ENCODE measurements around the gene RAB31. TPM values are rescaled to one million over a fixed set of nuclear protein-coding genes. Genes with fewer than 3 reads are reported as not detected.
"Not testable (repeated sequence)": the region's sequence is repeated elsewhere in the genome, so short reads cannot be mapped to it uniquely, and the experiment has no call there.

Gene RAB31
- total and polyA plus RNA-seq, 5 donors, result 9.1 to 42.3 (median 24.3) TPM

GRCh38 chr18:9885170-9886004 is 177.3 kb downstream of the RAB31 start, which contains the start of gene TXNDC2:
Gene TXNDC2 (plus strand): TSS chr18:9885973. CDS start chr18:9886681, 708 bp downstream.
- 95% methylated on average over 8 of the region's 8 CpGs for WGBS
- no peaks in the 10 kb centered on the region for H3K9me3 ChIP-seq (ENCODE audit: control insufficient read depth, low read length)
- DNase-seq, result no peak
- H3K4me1 ChIP-seq (ENCODE audit: control insufficient read depth, insufficient read depth, low read length), result no peaks in the 10 kb centered on the region
- H3K4me3 ChIP-seq (ENCODE audit: low read length), result no peak within 1 kb of the TSS
- ATAC-seq, result no peak
- H3K27me3 ChIP-seq (ENCODE audit: control insufficient read depth, insufficient read depth), result no peaks in the 10 kb centered on the region
- no peak within 1 kb of the TSS for H3K27ac ChIP-seq (ENCODE audit: low read length)
- intact Hi-C loops (cut with DNase I), result no loop called here

GRCh38 chr18:9886005-9886348 is 177.9 kb downstream of the RAB31 start:
- DNase-seq (no peak), ATAC-seq (no peak)
- intact Hi-C loops (cut with DNase I), result no loop called here
- H3K4me3 ChIP-seq (ENCODE audit: low read length), result no peak overlapping the region
- WGBS, result 97% methylated on average over 3 of the region's 3 CpGs
- H3K9me3 ChIP-seq (ENCODE audit: control insufficient read depth, low read length), result no peaks in the 10 kb centered on the region
- no peaks in the 10 kb centered on the region for H3K4me1 ChIP-seq (ENCODE audit: control insufficient read depth, insufficient read depth, low read length)
- H3K27ac ChIP-seq (ENCODE audit: low read length), result no peak overlapping the region
- H3K27me3 ChIP-seq (ENCODE audit: control insufficient read depth, insufficient read depth), result no peaks in the 10 kb centered on the region

GRCh38 chr18:9887992-9888391 is 179.9 kb downstream of the RAB31 start:
- DNase-seq (no peak), ATAC-seq (no peak)
- Histone ChIP-seq H3K4me1 (ENCODE audit: control insufficient read depth, insufficient read depth, low read length) (no peaks in the 10 kb centered on the region), H3K27me3 (ENCODE audit: control insufficient read depth, insufficient read depth) (no peaks in the 10 kb centered on the region), H3K9me3 (ENCODE audit: control insufficient read depth, low read length) (no peaks in the 10 kb centered on the region), H3K27ac (ENCODE audit: low read length) (no peak overlapping the region), H3K4me3 (ENCODE audit: low read length) (no peak overlapping the region)
- WGBS, result 97% methylated on average over 5 of the region's 5 CpGs
- intact Hi-C loops (cut with DNase I), result no loop called here

GRCh38 chr18:9890196-9890595 is 182.1 kb downstream of the RAB31 start:
- no peaks in the 10 kb centered on the region for H3K4me1 ChIP-seq (ENCODE audit: control insufficient read depth, insufficient read depth, low read length)
- H3K27me3 ChIP-seq (ENCODE audit: control insufficient read depth, insufficient read depth), result no peaks in the 10 kb centered on the region
- no peak overlapping the region for H3K27ac ChIP-seq (ENCODE audit: low read length)
- ATAC-seq (no peak), DNase-seq (no peak)
- no peak overlapping the region for H3K4me3 ChIP-seq (ENCODE audit: low read length)
- 49% methylated on average over 5 of the region's 5 CpGs for WGBS
- intact Hi-C loops (cut with DNase I), result no loop called here
- H3K9me3 ChIP-seq (ENCODE audit: control insufficient read depth, low read length), result no peaks in the 10 kb centered on the region

- intact Hi-C loops (cut with DNase I), result no loop called here
- Histone ChIP-seq H3K27ac (ENCODE audit: low read length) (no peak overlapping the region), H3K4me3 (ENCODE audit: low read length) (no peak overlapping the region), H3K27me3 (ENCODE audit: control insufficient read depth, insufficient read depth) (no peaks in the 10 kb centered on the region), H3K4me1 (ENCODE audit: control insufficient read depth, insufficient read depth, low read length) (no peaks in the 10 kb centered on the region), H3K9me3 (ENCODE audit: control insufficient read depth, low read length) (no peaks in the 10 kb centered on the region)
- no peak for ATAC-seq
- WGBS, result 65% methylated on average over 1 of the region's 1 CpG
- no peak for DNase-seq
Observed at GRCh38 chr18:9890957-9891356, 182.9 kb downstream of the RAB31 start.

GRCh38 chr18:9891515-9891914 is 183.4 kb downstream of the RAB31 start:
- 86% methylated on average over 4 of the region's 4 CpGs for WGBS
- ATAC-seq; intact Hi-C loops (cut with DNase I); H3K4me1 ChIP-seq (ENCODE audit: control insufficient read depth, insufficient read depth, low read length); H3K4me3 ChIP-seq (ENCODE audit: low read length); H3K27ac ChIP-seq (ENCODE audit: low read length); H3K9me3 ChIP-seq (ENCODE audit: control insufficient read depth, low read length); DNase-seq; H3K27me3 ChIP-seq (ENCODE audit: control insufficient read depth, insufficient read depth): not testable (repeated sequence)

GRCh38 chr18:9894454-9895068 is 186.5 kb downstream of the RAB31 start:
- no peaks in the 10 kb centered on the region for H3K27me3 ChIP-seq (ENCODE audit: control insufficient read depth, insufficient read depth)
- DNase-seq (no peak), ATAC-seq (no peak)
- H3K27ac ChIP-seq (ENCODE audit: low read length), result no peak overlapping the region
- WGBS, result 96% methylated on average over 6 of the region's 6 CpGs
- no peaks in the 10 kb centered on the region for H3K9me3 ChIP-seq (ENCODE audit: control insufficient read depth, low read length)
- intact Hi-C loops (cut with DNase I), result no loop called here
- H3K4me3 ChIP-seq (ENCODE audit: low read length), result no peak overlapping the region
- no peaks in the 10 kb centered on the region for H3K4me1 ChIP-seq (ENCODE audit: control insufficient read depth, insufficient read depth, low read length)

GRCh38 chr18:9897129-9897528 is 189.0 kb downstream of the RAB31 start:
- Histone ChIP-seq H3K9me3 (ENCODE audit: control insufficient read depth, low read length) (no peaks in the 10 kb centered on the region), H3K4me1 (ENCODE audit: control insufficient read depth, insufficient read depth, low read length) (no peaks in the 10 kb centered on the region), H3K4me3 (ENCODE audit: low read length) (no peak overlapping the region), H3K27ac (ENCODE audit: low read length) (no peak overlapping the region), H3K27me3 (ENCODE audit: control insufficient read depth, insufficient read depth) (no peaks in the 10 kb centered on the region)
- WGBS, result 97% methylated on average over 5 of the region's 5 CpGs
- DNase-seq, result no peak
- intact Hi-C loops (cut with DNase I), result no loop called here
- ATAC-seq, result no peak

- H3K4me1 ChIP-seq (ENCODE audit: control insufficient read depth, insufficient read depth, low read length); DNase-seq; H3K9me3 ChIP-seq (ENCODE audit: control insufficient read depth, low read length); H3K27ac ChIP-seq (ENCODE audit: low read length); H3K4me3 ChIP-seq (ENCODE audit: low read length); intact Hi-C loops (cut with DNase I); ATAC-seq; H3K27me3 ChIP-seq (ENCODE audit: control insufficient read depth, insufficient read depth): not testable (repeated sequence)
- 94% methylated on average over 10 of the region's 10 CpGs for WGBS
Observed at GRCh38 chr18:9897787-9898291, 189.7 kb downstream of the RAB31 start.

- H3K27me3 ChIP-seq (ENCODE audit: control insufficient read depth, insufficient read depth), result no peaks in the 10 kb centered on the region
- no peak overlapping the region for H3K27ac ChIP-seq (ENCODE audit: low read length)
- no peak overlapping the region for H3K4me3 ChIP-seq (ENCODE audit: low read length)
- H3K9me3 ChIP-seq (ENCODE audit: control insufficient read depth, low read length), result no peaks in the 10 kb centered on the region
- DNase-seq (no peak), ATAC-seq (no peak)
- intact Hi-C loops (cut with DNase I), result no loop called here
- no peaks in the 10 kb centered on the region for H3K4me1 ChIP-seq (ENCODE audit: control insufficient read depth, insufficient read depth, low read length)
- 78% methylated on average over 11 of the region's 11 CpGs for WGBS
Observed at GRCh38 chr18:9898792-9899549, 190.9 kb downstream of the RAB31 start.

GRCh38 chr18:9899550-9899930 is 191.4 kb downstream of the RAB31 start:
- H3K4me3 ChIP-seq (ENCODE audit: low read length); H3K27me3 ChIP-seq (ENCODE audit: control insufficient read depth, insufficient read depth); ATAC-seq; DNase-seq; intact Hi-C loops (cut with DNase I); H3K27ac ChIP-seq (ENCODE audit: low read length); H3K4me1 ChIP-seq (ENCODE audit: control insufficient read depth, insufficient read depth, low read length); H3K9me3 ChIP-seq (ENCODE audit: control insufficient read depth, low read length): not testable (repeated sequence)
- 91% methylated on average over 1 of the region's 1 CpG for WGBS

Measured in right cardiac atrium (tissue), 5 donors.